ENCODE data around the gene EVX1.

- no peak for TF ChIP-seq YY1 (IDR thresholded peaks at IDR 0.05; ENCODE audit: low read depth)
- no peak for TF ChIP-seq EP300 (IDR thresholded peaks at IDR 0.05; ENCODE audit: borderline replicate concordance)
- no peak for TF ChIP-seq ZBTB7A (IDR thresholded peaks at IDR 0.05; ENCODE audit: low read depth)
- TF ChIP-seq RAD21 (IDR thresholded peaks at IDR 0.05; ENCODE audit: low read depth): no peak
- no peak for TF ChIP-seq MAX (IDR thresholded peaks at IDR 0.05)
- TF ChIP-seq TCF12 (IDR thresholded peaks at IDR 0.05; ENCODE audit: low read depth): no peak
- TF ChIP-seq FOXM1 (IDR thresholded peaks at IDR 0.05; ENCODE audit: borderline replicate concordance, low read depth): no peak
- TF ChIP-seq CREB1 (IDR thresholded peaks at IDR 0.05; ENCODE audit: low read depth): no peak
- no peak for TF ChIP-seq REST (IDR thresholded peaks at IDR 0.05; ENCODE audit: low read depth)
- no peak for TF ChIP-seq CEBPB (IDR thresholded peaks at IDR 0.05)
- TF ChIP-seq TAF1 (IDR thresholded peaks at IDR 0.05; ENCODE audit: low read depth): no peak
- TF ChIP-seq USF1 (IDR thresholded peaks at IDR 0.05): no peak
- TF ChIP-seq EGR1 (IDR thresholded peaks at IDR 0.05): no peak
Measured at GRCh38 chr7:27224983-27225934, 17.3 kb upstream of the EVX1 start.
